Esophagus (tissue), 2 donors: ENCODE data around the gene NAV1. TPM values are rescaled to one million over a fixed set of nuclear protein-coding genes. Genes with fewer than 3 reads are reported as not detected.

Experiments
- H3K27ac ChIP-seq, 2 donors: one replicate each; pipeline ENCODE4 v1.5.1; 2013; ENCODE audit warnings: low read depth in 2 of 2, mild to moderate bottlenecking in 2 of 2, inconsistent platforms in 1 of 2, low read length in 1 of 2, moderate library complexity in 1 of 2
- H3K27me3 ChIP-seq, 2 donors: one replicate each; pipeline ENCODE4 v1.6.1; 2013; ENCODE audit warnings: low read length in 2 of 2, control low read depth in 1 of 2, mild to moderate bottlenecking in 1 of 2; ENCODE audit not compliant: insufficient read depth in 2 of 2, control insufficient read depth in 1 of 2
- H3K36me3 ChIP-seq, 2 donors: one replicate each; pipeline ENCODE4 v1.6.1; 2013; ENCODE audit warnings: low read length in 1 of 2; ENCODE audit not compliant: control insufficient read depth in 2 of 2, insufficient read depth in 2 of 2
- H3K4me1 ChIP-seq, 2 donors: one replicate each; pipeline ENCODE4 v1.6.1; 2013; ENCODE audit warnings: low read length in 1 of 2; ENCODE audit not compliant: control insufficient read depth in 2 of 2, insufficient read depth in 2 of 2
- H3K4me3 ChIP-seq, 2 donors: one replicate each; pipeline ENCODE4 v1.5.1; 2013; ENCODE audit warnings: low read length in 2 of 2, mild to moderate bottlenecking in 2 of 2, low read depth in 1 of 2, moderate library complexity in 1 of 2
- H3K9me3 ChIP-seq, 2 donors: one replicate each; pipeline ENCODE4 v1.6.1; 2013; ENCODE audit warnings: mild to moderate bottlenecking in 2 of 2, low read depth in 1 of 2, low read length in 1 of 2, moderate library complexity in 1 of 2; ENCODE audit not compliant: control insufficient read depth in 2 of 2, insufficient read depth in 1 of 2
- WGBS, 2 donors: extraction: QIAGEN DNeasy Blood & Tissue Kit; methylation state at CpG; one replicate each; pipeline ENCODE4 v1.1.7; 2013; 5-methylcytosine and 5-hydroxymethylcytosine counted together
- polyA plus RNA-seq, 2 donors: library from polyadenylated mRNA; stranded (reverse); fragments of 200-250 nt; gene quantifications; one replicate each; pipeline ENCODE4 v1.2.3, GENCODE V29; 2013
- donor health status: healthy with polysubstance abuse.
- donor health status: Bipolar disorder and iron deficiency.

The NAV1 gene
- polyA plus RNA-seq, 2 donors = 3.9 to 4.6 TPM

- WGBS, 2 donors = 29 to 40% methylated on average over 13 of the region's 13 CpGs
- Histone ChIP-seq H3K27me3 (no peaks in the 10 kb centered on the region), H3K36me3 (peaks cover 4% of the 10 kb centered on the region in 2 donors), H3K27ac (peak overlapping the region; percentile 85 to 90), H3K4me3 (peak overlapping the region in 1 of 2 donors; percentile 38), H3K9me3 (no peaks in the 10 kb centered on the region), H3K4me1 (peaks cover 17 to 30% of the 10 kb centered on the region in 2 donors)
These were observed 35.3 kb upstream of the NAV1 start for GRCh38 chr1:201503397-201504176.

- H3K27me3 ChIP-seq = no peaks in the 10 kb centered on the region
- no peaks in the 10 kb centered on the region for H3K9me3 ChIP-seq
- peaks cover 0 to under 1% of the 10 kb centered on the region in 2 donors for H3K36me3 ChIP-seq
- 39 to 49% methylated on average over 3 of the region's 3 CpGs for WGBS, 2 donors
- H3K4me1 ChIP-seq = peaks cover 17 to 28% of the 10 kb centered on the region in 2 donors
- H3K4me3 ChIP-seq = peak overlapping the region in 1 of 2 donors; percentile 38
- peak overlapping the region; percentile 85 to 97 for H3K27ac ChIP-seq
These were observed 34.7 kb upstream of the NAV1 start for GRCh38 chr1:201504179-201504631.

- Histone ChIP-seq H3K27me3 (no peaks in the 10 kb centered on the region), H3K36me3 (no peaks in the 10 kb centered on the region), H3K4me3 (peak overlapping the region; percentile 86 to 91), H3K4me1 (peaks cover 14 to 25% of the 10 kb centered on the region in 2 donors), H3K27ac (peak overlapping the region; percentile 92 to 97), H3K9me3 (no peaks in the 10 kb centered on the region)
- 55 to 65% methylated on average over 9 of the region's 9 CpGs for WGBS, 2 donors
These were observed 34.0 kb upstream of the NAV1 start for GRCh38 chr1:201504799-201505502.

GRCh38 chr1:201505503-201505890, 33.4 kb upstream of the NAV1 start:
- Histone ChIP-seq H3K27me3 (no peaks in the 10 kb centered on the region), H3K4me1 (peaks cover 12 to 21% of the 10 kb centered on the region in 2 donors), H3K36me3 (no peaks in the 10 kb centered on the region), H3K9me3 (no peaks in the 10 kb centered on the region), H3K27ac (peak overlapping the region; percentile 92 to 97), H3K4me3 (peak overlapping the region; percentile 86 to 91)
- 6 to 13% methylated on average over 4 of the region's 4 CpGs for WGBS, 2 donors

GRCh38 chr1:201506092-201506491, 32.8 kb upstream of the NAV1 start:
- peak overlapping the region; percentile 86 to 91 for H3K4me3 ChIP-seq
- WGBS, 2 donors = 19 to 32% methylated on average over 3 of the region's 3 CpGs
- H3K36me3 ChIP-seq = no peaks in the 10 kb centered on the region
- no peaks in the 10 kb centered on the region for H3K9me3 ChIP-seq
- H3K27me3 ChIP-seq = no peaks in the 10 kb centered on the region
- H3K4me1 ChIP-seq = peaks cover 9 to 19% of the 10 kb centered on the region in 2 donors
- H3K27ac ChIP-seq = peak overlapping the region; percentile 92 to 97

- Histone ChIP-seq H3K36me3 (no peaks in the 10 kb centered on the region), H3K4me1 (peaks cover 9 to 18% of the 10 kb centered on the region in 2 donors), H3K27me3 (no peaks in the 10 kb centered on the region), H3K27ac (peak within 1 kb of the TSS; percentile 92 to 97), H3K4me3 (peak within 1 kb of the TSS; percentile 86 to 91), H3K9me3 (no peaks in the 10 kb centered on the region)
- 0 to 1% methylated on average over 51 to 71 of the region's 71 CpGs for whole genome bisulfite sequencing, 2 donors
These were observed 32.2 kb upstream of the NAV1 start, which contains the start of gene CSRP1 for GRCh38 chr1:201506557-201507359. Gene CSRP1, minus strand, starts transcription at chr1:201507123. Its CDS starts 10,820 bp downstream, at chr1:201496303.

GRCh38 chr1:201507360-201507675, 31.6 kb upstream of the NAV1 start:
- Histone ChIP-seq H3K9me3 (no peaks in the 10 kb centered on the region), H3K36me3 (no peaks in the 10 kb centered on the region), H3K27me3 (no peaks in the 10 kb centered on the region), H3K4me1 (peaks cover 6 to 14% of the 10 kb centered on the region in 2 donors), H3K27ac (peak overlapping the region; percentile 92 to 94), H3K4me3 (peak overlapping the region; percentile 86 to 91)
- 18 to 21% methylated on average over 11 of the region's 11 CpGs for WGBS, 2 donors

- peaks cover 5 to 13% of the 10 kb centered on the region in 2 donors for H3K4me1 ChIP-seq
- no peaks in the 10 kb centered on the region for H3K27me3 ChIP-seq
- WGBS, 2 donors = 67 to 78% methylated on average over 2 of the region's 2 CpGs
- peak overlapping the region in 1 of 2 donors; percentile 13 for H3K27ac ChIP-seq
- no peaks in the 10 kb centered on the region for H3K36me3 ChIP-seq
- H3K9me3 ChIP-seq = no peaks in the 10 kb centered on the region
- no peak overlapping the region for H3K4me3 ChIP-seq
These were observed 30.1 kb upstream of the NAV1 start for GRCh38 chr1:201508809-201509208.
